ENCODE measurements around the gene PITPNM1. TPM values are rescaled to one million over a fixed set of nuclear protein-coding genes. Genes with fewer than 3 reads are reported as not detected.
"Not testable (repeated sequence)": the region's sequence is repeated elsewhere in the genome, so short reads cannot be mapped to it uniquely, and the experiment has no call there.

Gene PITPNM1
- total RNA-seq, 2 donors from 2014 or later, result 10.7 to 30.7 TPM

GRCh38 chr11:67486481-67487195, 18.5 kb downstream of the PITPNM1 start:
- H3K27me3 ChIP-seq, result no peaks in the 10 kb centered on the region
- no peak overlapping the region for H3K4me3 ChIP-seq
- peaks cover 39% of the 10 kb centered on the region for H3K36me3 ChIP-seq
- no peak for TF ChIP-seq CTCF (IDR thresholded peaks at IDR 0.05)
- no peak for DNase-seq (ENCODE audit: low spot score)
- H3K9me3 ChIP-seq, result no peaks in the 10 kb centered on the region
- H3K27ac ChIP-seq, result no peak overlapping the region
- H3K4me1 ChIP-seq, result peaks cover 0 to 34% of the 10 kb centered on the region in 2 donors

- not testable (repeated sequence) for H3K4me3 ChIP-seq; H3K9me3 ChIP-seq; DNase-seq (ENCODE audit: low spot score); H3K27ac ChIP-seq; H3K27me3 ChIP-seq
- peaks cover 0 to 34% of the 10 kb centered on the region in 2 donors for H3K4me1 ChIP-seq
- peaks cover 32% of the 10 kb centered on the region for H3K36me3 ChIP-seq
These were observed 19.2 kb downstream of the PITPNM1 start for GRCh38 chr11:67485873-67486361.

GRCh38 chr11:67484847-67485311, 20.3 kb downstream of the PITPNM1 start:
- H3K36me3 ChIP-seq, result peaks cover 22% of the 10 kb centered on the region
- DNase-seq (ENCODE audit: low spot score), result no peak
- no peak overlapping the region for H3K4me3 ChIP-seq
- no peak overlapping the region for H3K27ac ChIP-seq
- H3K27me3 ChIP-seq, result no peaks in the 10 kb centered on the region
- peaks cover 0 to 34% of the 10 kb centered on the region in 2 donors for H3K4me1 ChIP-seq
- H3K9me3 ChIP-seq, result no peaks in the 10 kb centered on the region
- no peak for TF ChIP-seq CTCF (IDR thresholded peaks at IDR 0.05)

- Histone ChIP-seq H3K36me3 (peaks cover 15% of the 10 kb centered on the region), H3K9me3 (no peaks in the 10 kb centered on the region), H3K4me1 (peaks cover 0 to 34% of the 10 kb centered on the region in 2 donors), H3K4me3 (peak overlapping the region in 1 of 2 donors; percentile 60), H3K27me3 (no peaks in the 10 kb centered on the region), H3K27ac (peak overlapping the region; percentile 85 to 86)
- no peak for TF ChIP-seq CTCF (IDR thresholded peaks at IDR 0.05)
- DNase-seq (ENCODE audit: low spot score), result no peak
These were observed 21.1 kb downstream of the PITPNM1 start for GRCh38 chr11:67483831-67484665.

- Histone ChIP-seq H3K27ac (peak within 1 kb of the TSS; percentile 85 to 86), H3K27me3 (no peaks in the 10 kb centered on the region), H3K36me3 (peaks cover 15% of the 10 kb centered on the region), H3K9me3 (no peaks in the 10 kb centered on the region), H3K4me1 (peaks cover 0 to 34% of the 10 kb centered on the region in 2 donors), H3K4me3 (peak within 1 kb of the TSS; percentile 52 to 60)
- DNase-seq (ENCODE audit: low spot score), result peak; percentile 97
- TF ChIP-seq CTCF (IDR thresholded peaks at IDR 0.05), result no peak
These were observed 22.1 kb downstream of the PITPNM1 start, which contains the start of gene AIP for GRCh38 chr11:67482827-67483798. TSS of gene AIP (plus strand) at chr11:67483026. CDS start at chr11:67483159, 133 bp downstream.

Measured in right atrium auricular region (tissue), 2 donors.